ENCODE results near the gene SLC12A2.

DNA sequence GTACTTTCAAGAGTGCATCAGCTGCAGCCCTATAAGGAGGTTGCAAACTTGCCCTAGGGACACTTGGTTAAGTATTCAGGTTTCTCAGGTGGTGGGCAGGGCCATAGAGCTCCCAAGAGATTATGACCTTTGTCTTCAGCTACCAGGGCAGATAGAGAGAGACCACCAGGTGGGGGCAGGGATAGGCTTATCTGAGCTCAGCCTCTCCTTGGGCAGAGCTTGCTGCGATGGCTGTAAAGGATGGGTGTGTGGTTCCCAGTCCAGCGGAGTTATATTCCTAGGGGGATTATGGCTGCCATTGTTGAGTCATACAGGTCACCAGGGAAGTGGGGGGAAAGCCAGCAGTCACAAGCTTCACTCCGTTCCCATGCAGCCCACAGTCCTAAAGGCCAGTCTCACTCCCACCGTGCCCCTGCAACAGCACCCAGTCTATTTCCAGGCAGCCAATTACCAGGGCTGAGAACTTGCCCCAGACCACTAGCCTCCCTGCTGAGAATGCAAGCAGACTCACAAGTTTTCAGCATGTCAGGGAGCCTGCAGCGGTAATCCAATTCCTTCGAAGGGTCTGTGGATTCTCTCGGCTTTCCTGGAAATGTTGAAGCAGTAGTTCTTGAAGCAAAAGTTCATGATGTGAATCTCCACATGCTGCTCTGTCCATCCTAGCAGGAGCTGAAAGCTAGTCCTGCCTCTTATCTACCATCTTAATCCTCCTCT lies 151.5 kb downstream of the SLC12A2 start:
- TF ChIP-seq RXRA (IDR thresholded peaks at IDR 0.05; ENCODE audit: borderline replicate concordance, low read depth) (no peak), TAF1 (IDR thresholded peaks at IDR 0.05; ENCODE audit: borderline replicate concordance, low read depth, low read length) (no peak), FOXM1 (IDR thresholded peaks at IDR 0.05; ENCODE audit: low read depth) (no peak), RAD21 (IDR thresholded peaks at IDR 0.05; ENCODE audit: low read length) (no peak), RCOR1 (IDR thresholded peaks at IDR 0.05; ENCODE audit: low read length) (no peak), EP300 (IDR thresholded peaks at IDR 0.05; ENCODE audit: borderline replicate concordance in 1 of 2, low read depth in 1 of 2, low read length in 1 of 2) (no peak), ELF1 (IDR thresholded peaks at IDR 0.05) (no peak)
- TF ChIP-seq, protein P1, sequence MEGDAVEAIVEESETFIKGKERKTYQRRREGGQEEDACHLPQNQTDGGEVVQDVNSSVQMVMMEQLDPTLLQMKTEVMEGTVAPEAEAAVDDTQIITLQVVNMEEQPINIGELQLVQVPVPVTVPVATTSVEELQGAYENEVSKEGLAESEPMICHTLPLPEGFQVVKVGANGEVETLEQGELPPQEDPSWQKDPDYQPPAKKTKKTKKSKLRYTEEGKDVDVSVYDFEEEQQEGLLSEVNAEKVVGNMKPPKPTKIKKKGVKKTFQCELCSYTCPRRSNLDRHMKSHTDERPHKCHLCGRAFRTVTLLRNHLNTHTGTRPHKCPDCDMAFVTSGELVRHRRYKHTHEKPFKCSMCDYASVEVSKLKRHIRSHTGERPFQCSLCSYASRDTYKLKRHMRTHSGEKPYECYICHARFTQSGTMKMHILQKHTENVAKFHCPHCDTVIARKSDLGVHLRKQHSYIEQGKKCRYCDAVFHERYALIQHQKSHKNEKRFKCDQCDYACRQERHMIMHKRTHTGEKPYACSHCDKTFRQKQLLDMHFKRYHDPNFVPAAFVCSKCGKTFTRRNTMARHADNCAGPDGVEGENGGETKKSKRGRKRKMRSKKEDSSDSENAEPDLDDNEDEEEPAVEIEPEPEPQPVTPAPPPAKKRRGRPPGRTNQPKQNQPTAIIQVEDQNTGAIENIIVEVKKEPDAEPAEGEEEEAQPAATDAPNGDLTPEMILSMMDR (IDR thresholded peaks at IDR 0.05): no peak
- TF ChIP-seq, protein P2, sequence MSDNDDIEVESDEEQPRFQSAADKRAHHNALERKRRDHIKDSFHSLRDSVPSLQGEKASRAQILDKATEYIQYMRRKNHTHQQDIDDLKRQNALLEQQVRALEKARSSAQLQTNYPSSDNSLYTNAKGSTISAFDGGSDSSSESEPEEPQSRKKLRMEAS (IDR thresholded peaks at IDR 0.05; ENCODE audit: low read depth): no peak
- TF ChIP-seq, protein P3, sequence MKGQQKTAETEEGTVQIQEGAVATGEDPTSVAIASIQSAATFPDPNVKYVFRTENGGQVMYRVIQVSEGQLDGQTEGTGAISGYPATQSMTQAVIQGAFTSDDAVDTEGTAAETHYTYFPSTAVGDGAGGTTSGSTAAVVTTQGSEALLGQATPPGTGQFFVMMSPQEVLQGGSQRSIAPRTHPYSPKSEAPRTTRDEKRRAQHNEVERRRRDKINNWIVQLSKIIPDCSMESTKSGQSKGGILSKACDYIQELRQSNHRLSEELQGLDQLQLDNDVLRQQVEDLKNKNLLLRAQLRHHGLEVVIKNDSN (IDR thresholded peaks at IDR 0.05; ENCODE audit: borderline replicate concordance, low read depth): no peak
